ENCODE data around the gene LRRC75A. TPM values are rescaled to one million over a fixed set of nuclear protein-coding genes. Genes with fewer than 3 reads are reported as not detected.

Gene LRRC75A
- total RNA-seq, 1 experiment from 2014 or later, result 2.8 TPM

- no peak overlapping the region for H3K27ac ChIP-seq (ENCODE audit: low read depth, low read length, poor library complexity, severe bottlenecking)
Measured at GRCh38 chr17:16464303-16465051, 27.5 kb downstream of the LRRC75A start.

GRCh38 chr17:16463358-16464302, 28.4 kb downstream of the LRRC75A start:
- no peaks in the 10 kb centered on the region for H3K27me3 ChIP-seq (replicated peaks; ENCODE audit: insufficient read depth, low read depth, low read length, poor library complexity)
- no TSS peak for BruUV-seq (replicated peaks)
- H3K4me1 ChIP-seq (ENCODE audit: insufficient read depth, low read length, poor library complexity, severe bottlenecking), result no peaks in the 10 kb centered on the region
- DNase-seq (ENCODE audit: low spot score), result no peak
- no peak overlapping the region for H3K27ac ChIP-seq (ENCODE audit: low read depth, low read length, poor library complexity, severe bottlenecking)
- ChIA-PET CTCF (no interaction called here), POLR2A (ENCODE audit: low non-redundant PET) (no interaction called here)
- no peaks in the 10 kb centered on the region for H3K36me3 ChIP-seq (ENCODE audit: insufficient read depth, low read length, poor library complexity, severe bottlenecking)
- no peaks in the 10 kb centered on the region for H3K9me3 ChIP-seq (ENCODE audit: low read depth, low read length, poor library complexity, severe bottlenecking)
- intact Hi-C loops (cut with micrococcal nuclease; ENCODE audit: unreplicated experiment), result no loop called here
- H3K4me3 ChIP-seq (ENCODE audit: low read depth, low read length, poor library complexity, severe bottlenecking), result no peak overlapping the region
- TF ChIP-seq EZH2 (IDR thresholded peaks at IDR 0.05; ENCODE audit: borderline replicate concordance, low read depth, low read length, poor library complexity, severe bottlenecking) (no peak), CTCF (conservative IDR thresholded peaks at IDR 0.05; ENCODE audit: low read depth, low read length) (no peak)

More at GRCh38 chr17:16464303-16465051, 27.5 kb downstream of the LRRC75A start:
- Histone ChIP-seq H3K27me3 (replicated peaks; ENCODE audit: insufficient read depth, low read depth, low read length, poor library complexity) (no peaks in the 10 kb centered on the region), H3K4me1 (ENCODE audit: insufficient read depth, low read length, poor library complexity, severe bottlenecking) (peaks cover 1% of the 10 kb centered on the region), H3K36me3 (ENCODE audit: insufficient read depth, low read length, poor library complexity, severe bottlenecking) (no peaks in the 10 kb centered on the region), H3K4me3 (ENCODE audit: low read depth, low read length, poor library complexity, severe bottlenecking) (no peak overlapping the region), H3K9me3 (ENCODE audit: low read depth, low read length, poor library complexity, severe bottlenecking) (no peaks in the 10 kb centered on the region)
- intact Hi-C loops (cut with micrococcal nuclease; ENCODE audit: unreplicated experiment), result no loop called here
- ChIA-PET CTCF (no interaction called here), POLR2A (ENCODE audit: low non-redundant PET) (no interaction called here)
- BruUV-seq (replicated peaks), result no TSS peak
- no peak for DNase-seq (ENCODE audit: low spot score)
- no peak for TF ChIP-seq CTCF (conservative IDR thresholded peaks at IDR 0.05; ENCODE audit: low read depth, low read length)
- no peak for TF ChIP-seq EZH2 (IDR thresholded peaks at IDR 0.05; ENCODE audit: borderline replicate concordance, low read depth, low read length, poor library complexity, severe bottlenecking)

- TF ChIP-seq EZH2 (IDR thresholded peaks at IDR 0.05; ENCODE audit: borderline replicate concordance, low read depth, low read length, poor library complexity, severe bottlenecking), result no peak
- TF ChIP-seq CTCF (conservative IDR thresholded peaks at IDR 0.05; ENCODE audit: low read depth, low read length), result no peak
- ChIA-PET POLR2A (ENCODE audit: low non-redundant PET) (no interaction called here), CTCF (interaction anchor here (0.5 kb wide), 1 partner anchor 23 kb away, joined by 3 read pairs; no protein-coding TSS in a partner anchor)
- Histone ChIP-seq H3K4me3 (ENCODE audit: low read depth, low read length, poor library complexity, severe bottlenecking) (no peak overlapping the region), H3K9me3 (ENCODE audit: low read depth, low read length, poor library complexity, severe bottlenecking) (no peaks in the 10 kb centered on the region), H3K27me3 (replicated peaks; ENCODE audit: insufficient read depth, low read depth, low read length, poor library complexity) (no peaks in the 10 kb centered on the region), H3K36me3 (ENCODE audit: insufficient read depth, low read length, poor library complexity, severe bottlenecking) (no peaks in the 10 kb centered on the region), H3K4me1 (ENCODE audit: insufficient read depth, low read length, poor library complexity, severe bottlenecking) (no peaks in the 10 kb centered on the region), H3K27ac (ENCODE audit: low read depth, low read length, poor library complexity, severe bottlenecking) (no peak overlapping the region)
- DNase-seq (ENCODE audit: low spot score), result no peak
- BruUV-seq (replicated peaks), result no TSS peak
- intact Hi-C loops (cut with micrococcal nuclease; ENCODE audit: unreplicated experiment), result no loop called here
Measured at GRCh38 chr17:16462070-16462864, 29.7 kb downstream of the LRRC75A start.

All from A673 (cell line).